ENCODE measurements around the gene UBN1. TPM values are rescaled to one million over a fixed set of nuclear protein-coding genes. Genes with fewer than 3 reads are reported as not detected.

UBN1 gene
- total and polyA plus RNA-seq, 10 of the 15 experiments (the other 5 are each of a cell fraction or from before 2014, with no cell fraction given) = 2.1 to 32.5 (median 13.9) TPM

- no TSS peak for BruUV-seq (replicated peaks)
- SMC1A ChIA-PET (ENCODE audit: uncharacterized antibody, unreplicated experiment) = no interaction called here
- H4K20me1 ChIP-seq (ENCODE audit: control insufficient read depth, insufficient read depth) = no peaks in the 10 kb centered on the region; the same call in 1 of the 2 replicates
- no peak overlapping the region for H2AFZ ChIP-seq (ENCODE audit: control insufficient read depth, low read depth, low read length)
- 98% methylated on average over 12 of the region's 12 CpGs for WGBS (ENCODE audit: insufficient coverage, insufficient replicate concordance, low lambda C conversion rate, missing lambda C conversion rate)
- ATAC-seq (no peak), DNase-seq (ENCODE audit: low read depth, low spot score) (no peak), FAIRE-seq (no peak)
- no peak overlapping the region for H3K4me2 ChIP-seq (ENCODE audit: control insufficient read depth, insufficient read depth)
- H3K79me2 ChIP-seq (ENCODE audit: control insufficient read depth, insufficient read depth, low read length) = no peaks in the 10 kb centered on the region; the same call in none of the 2 replicates
- H3K27me3 ChIP-seq (replicated peaks in 1 of 2; ENCODE audit: control insufficient read depth in 2 of 2, insufficient read depth in 2 of 2, low read length in 1 of 2) = no peaks in the 10 kb centered on the region
- RAD21 ChIA-PET (ENCODE audit: unreplicated experiment) = no interaction called here
- no peak overlapping the region for H3K9ac ChIP-seq (ENCODE audit: control insufficient read depth, insufficient read depth, low read length)
- H3K36me3 ChIP-seq (ENCODE audit: control insufficient read depth in 2 of 2, insufficient read depth in 2 of 2, low read length in 1 of 2) = peaks cover 21 to 24% of the 10 kb centered on the region in 2 experiments
- H3K4me1 ChIP-seq (ENCODE audit: control insufficient read depth, insufficient read depth, low read length) = no peaks in the 10 kb centered on the region
- in situ Hi-C loops (cut with MboI) = no loop called here
- H3K27ac ChIP-seq (ENCODE audit: control insufficient read depth, insufficient read depth) = no peak overlapping the region
- POLR2A ChIA-PET = no interaction called here
- no peak for TF ChIP-seq ZNF207 (IDR thresholded peaks at IDR 0.05; ENCODE audit: borderline replicate concordance)
- no peak for TF ChIP-seq BCLAF1 (IDR thresholded peaks at IDR 0.05)
- TF ChIP-seq SREBF2 (IDR thresholded peaks at IDR 0.05; ENCODE audit: low read length) = no peak
- no peak for TF ChIP-seq MYC (IDR thresholded peaks at IDR 0.05; ENCODE audit: insufficient read depth, insufficient read length, insufficient replicate concordance, low read length, severe bottlenecking)
- TF ChIP-seq PKNOX1 (IDR thresholded peaks at IDR 0.05) = no peak
- intact Hi-C loops (cut with micrococcal nuclease; ENCODE audit: unreplicated experiment) = no loop called here
- no peaks in the 10 kb centered on the region for H3K9me3 ChIP-seq (replicated peaks; ENCODE audit: control insufficient read depth, insufficient read depth, low read length)
- H3K4me3 ChIP-seq = no peak overlapping the region
- CTCF ChIA-PET = interaction anchor here (1.3 kb wide), 1 partner anchor 464 kb away, joined by 4 read pairs; no protein-coding TSS in a partner anchor
These were observed 19.3 kb downstream of the UBN1 start for GRCh38 chr16:4866586-4866985.
